Astrocyte (in vitro differentiated cells and primary cell): Measurements from ENCODE around the gene FGA. TPM values are rescaled to one million over a fixed set of nuclear protein-coding genes. Genes with fewer than 3 reads are reported as not detected.
A peak's percentile ranks its signal among the peaks of the same experiment; 100 is the strongest.

Experiments used
- DNase-seq: peaks from one replicate; pipeline ENCODE4 v3.0.0-alpha.2; 2010; ENCODE audit warnings: low read depth
- FAIRE-seq: peaks from 2 replicates; lab custom pipeline; 2011; peaks lifted over from hg19 to GRCh38; lab: Jason Lieb, UNC
- H2AFZ ChIP-seq: 2 replicates; pipeline ENCODE4 v1.6.0; 2012; ENCODE audit warnings: low read depth, low read length, inconsistent platforms
- H3K27ac ChIP-seq: 2 replicates; pipeline ENCODE4 v1.5.1; 2011; ENCODE audit warnings: low read depth, low read length, inconsistent platforms
- H3K27me3 ChIP-seq: 2 replicates; pipeline ENCODE4 v1.6.0; 2011; ENCODE audit warnings: low read length, inconsistent platforms; ENCODE audit not compliant: insufficient read depth
- H3K36me3 ChIP-seq: 2 replicates; pipeline ENCODE4 v1.5.1; 2011; ENCODE audit warnings: low read length, inconsistent platforms; ENCODE audit not compliant: insufficient read depth
- H3K4me1 ChIP-seq: 2 replicates; pipeline ENCODE4 v1.5.1; 2011; ENCODE audit warnings: low read length, inconsistent platforms; ENCODE audit not compliant: insufficient read depth
- H3K4me2 ChIP-seq: 2 replicates; pipeline ENCODE4 v1.6.0; 2012; ENCODE audit warnings: low read length, inconsistent platforms
- H3K4me3 ChIP-seq: 2 replicates; pipeline ENCODE4 v1.5.1; 2011; ENCODE audit warnings: low read depth, mild to moderate bottlenecking, low read length, inconsistent platforms; ENCODE audit not compliant: insufficient read depth
- H3K79me2 ChIP-seq: 2 replicates; pipeline ENCODE4 v1.6.0; 2012; ENCODE audit warnings: mild to moderate bottlenecking, low read length, inconsistent platforms; ENCODE audit not compliant: insufficient read depth
- H3K9ac ChIP-seq: 2 replicates; pipeline ENCODE4 v1.6.0; 2012; ENCODE audit warnings: mild to moderate bottlenecking, low read length, inconsistent platforms
- H3K9me3 ChIP-seq: 2 replicates; pipeline ENCODE4 v1.5.1; 2012; ENCODE audit warnings: low read depth, mild to moderate bottlenecking, low read length, inconsistent platforms; ENCODE audit not compliant: insufficient read depth
- H4K20me1 ChIP-seq: 2 replicates; pipeline ENCODE4 v1.6.0; 2012; ENCODE audit warnings: low read length, inconsistent platforms; ENCODE audit not compliant: insufficient read depth
- H3K27ac Mint-ChIP-seq: one replicate; pipeline ENCODE4 v1.8.0; 2021; ENCODE audit warnings: mild to moderate bottlenecking, mixed read lengths; ENCODE audit not compliant: unreplicated experiment
- H3K27me3 Mint-ChIP-seq: one replicate; pipeline ENCODE4 v1.8.0; 2021; ENCODE audit warnings: low read depth, mixed read lengths; ENCODE audit not compliant: unreplicated experiment
- H3K36me3 Mint-ChIP-seq: one replicate; pipeline ENCODE4 v1.8.0; 2021; ENCODE audit warnings: low read depth, mixed read lengths; ENCODE audit not compliant: unreplicated experiment
- H3K4me1 Mint-ChIP-seq: one replicate; pipeline ENCODE4 v1.8.0; 2021; ENCODE audit warnings: low read depth, mixed read lengths; ENCODE audit not compliant: unreplicated experiment
- H3K4me3 Mint-ChIP-seq: one replicate; pipeline ENCODE4 v1.8.0; 2021; ENCODE audit warnings: mild to moderate bottlenecking, moderate library complexity, mixed read lengths; ENCODE audit not compliant: unreplicated experiment
- H3K9me3 Mint-ChIP-seq: one replicate; pipeline ENCODE4 v1.8.0; 2021; ENCODE audit warnings: mild to moderate bottlenecking, mixed read lengths; ENCODE audit not compliant: unreplicated experiment
- CTCF ChIP-seq: IDR thresholded peaks from 2 replicates; pipeline ENCODE4 v1.5.1; 2011; ENCODE audit warnings: low read depth, mild to moderate bottlenecking, inconsistent platforms, low read length, moderate library complexity; ENCODE audit not compliant: insufficient read depth
- EZH2 ChIP-seq: IDR thresholded peaks from 2 replicates; pipeline ENCODE4 v1.6.1; 2012; ENCODE audit warnings: mild to moderate bottlenecking, low read length, inconsistent platforms; ENCODE audit not compliant: insufficient read depth
- total RNA-seq: library from RNA; stranded (reverse); gene quantifications from 2 replicates; pipeline ENCODE4 v1.2.1, GENCODE V29; 2021

The FGA gene
- total RNA-seq, 1 donor from 2014 or later: not detected

GRCh38 chr4:154560824-154561231, 29.7 kb downstream of the FGA start:
- H3K4me3 ChIP-seq: no peak overlapping the region
- Mint-ChIP-seq H3K9me3 (no peaks in the 10 kb centered on the region), H3K27ac (peak overlapping the region; percentile 1), H3K4me1 (peaks cover 10% of the 10 kb centered on the region), H3K36me3 (no peaks in the 10 kb centered on the region), H3K4me3 (no peak overlapping the region), H3K27me3 (no peaks in the 10 kb centered on the region)
- no peaks in the 10 kb centered on the region for H4K20me1 ChIP-seq
- no peaks in the 10 kb centered on the region for H3K9me3 ChIP-seq
- no peak overlapping the region for H3K9ac ChIP-seq
- FAIRE-seq (no peak), DNase-seq (peak; percentile 97)
- H2AFZ ChIP-seq: no peak overlapping the region
- H3K4me1 ChIP-seq: peaks cover 6% of the 10 kb centered on the region
- no peaks in the 10 kb centered on the region for H3K79me2 ChIP-seq
- H3K27ac ChIP-seq: no peak overlapping the region
- H3K36me3 ChIP-seq: no peaks in the 10 kb centered on the region
- H3K4me2 ChIP-seq: peak overlapping the region; percentile 4
- TF ChIP-seq CTCF: no peak
- H3K27me3 ChIP-seq: no peaks in the 10 kb centered on the region

- no peak overlapping the region for H3K9ac ChIP-seq
- DNase-seq (no peak), FAIRE-seq (no peak)
- H3K27ac ChIP-seq: no peak overlapping the region
- H3K9me3 ChIP-seq: no peaks in the 10 kb centered on the region
- no peaks in the 10 kb centered on the region for H3K36me3 ChIP-seq
- H4K20me1 ChIP-seq: no peaks in the 10 kb centered on the region
- H2AFZ ChIP-seq: no peak overlapping the region
- H3K27ac Mint-ChIP-seq: peak overlapping the region; percentile 50
- H3K4me2 ChIP-seq: peak overlapping the region; percentile 4
- H3K4me1 ChIP-seq: peaks cover 6% of the 10 kb centered on the region
- no peaks in the 10 kb centered on the region for H3K9me3 Mint-ChIP-seq
- H3K36me3 Mint-ChIP-seq: no peaks in the 10 kb centered on the region
- H3K27me3 Mint-ChIP-seq: no peaks in the 10 kb centered on the region
- H3K79me2 ChIP-seq: no peaks in the 10 kb centered on the region
- no peak overlapping the region for H3K4me3 ChIP-seq
- H3K27me3 ChIP-seq: no peaks in the 10 kb centered on the region
- TF ChIP-seq CTCF (no peak), EZH2 (no peak)
- no peak overlapping the region for H3K4me3 Mint-ChIP-seq
- H3K4me1 Mint-ChIP-seq: peaks cover 10% of the 10 kb centered on the region
These were observed 30.1 kb downstream of the FGA start for GRCh38 chr4:154560419-154560801.

GRCh38 chr4:154559494-154560418, 30.8 kb downstream of the FGA start:
- no peak overlapping the region for H3K4me2 ChIP-seq
- TF ChIP-seq EZH2: no peak
- peak; percentile 58 for TF ChIP-seq CTCF
- H3K9ac ChIP-seq: no peak overlapping the region
- peaks cover 6% of the 10 kb centered on the region for H3K4me1 ChIP-seq
- no peak overlapping the region for H2AFZ ChIP-seq
- FAIRE-seq (peak; percentile 88), DNase-seq (peak; percentile 50)
- no peak overlapping the region for H3K4me3 ChIP-seq
- Mint-ChIP-seq H3K36me3 (no peaks in the 10 kb centered on the region), H3K9me3 (no peaks in the 10 kb centered on the region), H3K4me1 (peaks cover 10% of the 10 kb centered on the region), H3K27me3 (no peaks in the 10 kb centered on the region), H3K4me3 (no peak overlapping the region), H3K27ac (peak overlapping the region; percentile 58)
- no peaks in the 10 kb centered on the region for H3K79me2 ChIP-seq
- H3K27me3 ChIP-seq: no peaks in the 10 kb centered on the region
- H3K27ac ChIP-seq: no peak overlapping the region
- H3K36me3 ChIP-seq: no peaks in the 10 kb centered on the region
- no peaks in the 10 kb centered on the region for H4K20me1 ChIP-seq
- H3K9me3 ChIP-seq: no peaks in the 10 kb centered on the region
